Cortex of kidney (tissue), 1 donor: ENCODE results near the gene LRP1.

Experiments used
- DNase-seq: peaks from one replicate; lab custom pipeline; 2025; lab: John Stamatoyannopoulos, UW

Gene LRP1

DNA sequence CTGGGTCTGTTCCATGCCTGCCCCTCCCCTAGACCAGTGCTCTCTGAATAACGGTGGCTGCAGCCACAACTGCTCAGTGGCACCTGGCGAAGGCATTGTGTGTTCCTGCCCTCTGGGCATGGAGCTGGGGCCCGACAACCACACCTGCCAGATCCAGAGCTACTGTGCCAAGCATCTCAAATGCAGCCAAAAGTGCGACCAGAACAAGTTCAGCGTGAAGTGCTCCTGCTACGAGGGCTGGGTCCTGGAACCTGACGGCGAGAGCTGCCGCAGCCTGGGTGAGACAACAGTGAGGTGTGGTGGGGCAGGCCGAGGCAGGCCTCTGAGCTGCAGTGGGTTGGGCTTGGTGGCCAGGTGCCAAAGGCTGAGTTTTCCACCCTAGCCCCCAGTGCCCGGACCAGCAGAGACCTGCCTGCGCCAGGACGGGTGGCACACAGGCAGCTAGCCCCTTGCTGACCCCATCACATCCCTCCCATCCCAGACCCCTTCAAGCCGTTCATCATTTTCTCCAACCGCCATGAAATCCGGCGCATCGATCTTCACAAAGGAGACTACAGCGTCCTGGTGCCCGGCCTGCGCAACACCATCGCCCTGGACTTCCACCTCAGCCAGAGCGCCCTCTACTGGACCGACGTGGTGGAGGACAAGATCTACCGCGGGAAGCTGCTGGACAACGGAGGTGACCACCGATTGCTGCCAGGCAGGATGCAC, 47.3 kb downstream of the LRP1 start:
- no peak for DNase-seq

DNA sequence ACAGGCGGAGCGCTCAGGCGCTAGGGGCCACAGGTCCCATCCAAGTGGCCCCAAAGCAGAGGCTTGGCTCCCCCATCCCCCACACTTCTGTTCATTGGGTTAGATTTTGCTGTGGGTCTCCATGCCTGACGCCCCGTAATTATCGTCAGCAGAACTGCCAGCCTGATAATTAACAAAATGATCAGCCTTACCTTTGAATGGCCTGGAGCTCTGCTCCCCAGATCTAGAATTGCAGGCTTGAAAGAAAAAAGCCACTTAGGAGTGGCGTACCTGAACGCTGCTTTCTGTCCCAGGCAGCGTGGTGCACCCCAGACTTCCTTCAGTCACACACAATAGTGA, 47.8 kb downstream of the LRP1 start:
- DNase-seq: no peak

DNA sequence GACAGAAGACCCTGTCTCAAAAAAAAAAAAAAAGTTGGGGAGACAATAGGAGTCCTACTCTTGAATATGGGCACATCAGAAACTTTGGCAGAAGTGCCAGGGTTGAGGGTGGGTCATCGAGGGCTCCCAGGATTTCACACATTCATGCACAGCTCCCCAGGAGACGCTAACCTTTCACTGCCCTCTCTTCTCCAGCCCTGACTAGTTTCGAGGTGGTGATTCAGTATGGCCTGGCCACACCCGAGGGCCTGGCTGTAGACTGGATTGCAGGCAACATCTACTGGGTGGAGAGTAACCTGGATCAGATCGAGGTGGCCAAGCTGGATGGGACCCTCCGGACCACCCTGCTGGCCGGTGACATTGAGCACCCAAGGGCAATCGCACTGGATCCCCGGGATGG, 48.6 kb downstream of the LRP1 start:
- no peak for DNase-seq

DNA sequence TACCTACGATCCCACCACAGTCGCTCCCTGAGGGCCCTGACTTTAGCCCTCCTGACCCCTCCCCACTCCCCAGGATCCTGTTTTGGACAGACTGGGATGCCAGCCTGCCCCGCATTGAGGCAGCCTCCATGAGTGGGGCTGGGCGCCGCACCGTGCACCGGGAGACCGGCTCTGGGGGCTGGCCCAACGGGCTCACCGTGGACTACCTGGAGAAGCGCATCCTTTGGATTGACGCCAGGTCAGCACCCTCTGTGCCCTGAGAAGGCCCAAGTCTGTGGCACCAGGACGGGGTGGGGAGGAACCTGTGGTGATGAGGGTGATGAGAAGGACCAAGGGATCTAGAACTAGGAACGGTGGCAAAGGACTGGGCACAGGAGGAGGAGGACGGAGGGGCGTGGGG, 49.1 kb downstream of the LRP1 start:
- DNase-seq: no peak

DNA sequence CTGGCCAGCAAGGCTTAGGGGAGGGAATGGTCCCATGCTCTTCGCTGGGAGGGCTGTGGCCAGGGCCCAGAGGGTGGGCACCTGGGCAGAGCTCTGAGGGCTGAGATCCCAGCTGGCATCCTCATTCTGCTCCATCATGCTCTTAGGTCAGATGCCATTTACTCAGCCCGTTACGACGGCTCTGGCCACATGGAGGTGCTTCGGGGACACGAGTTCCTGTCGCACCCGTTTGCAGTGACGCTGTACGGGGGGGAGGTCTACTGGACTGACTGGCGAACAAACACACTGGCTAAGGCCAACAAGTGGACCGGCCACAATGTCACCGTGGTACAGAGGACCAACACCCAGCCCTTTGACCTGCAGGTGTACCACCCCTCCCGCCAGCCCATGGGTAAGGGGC, 49.9 kb downstream of the LRP1 start:
- DNase-seq: no peak

DNA sequence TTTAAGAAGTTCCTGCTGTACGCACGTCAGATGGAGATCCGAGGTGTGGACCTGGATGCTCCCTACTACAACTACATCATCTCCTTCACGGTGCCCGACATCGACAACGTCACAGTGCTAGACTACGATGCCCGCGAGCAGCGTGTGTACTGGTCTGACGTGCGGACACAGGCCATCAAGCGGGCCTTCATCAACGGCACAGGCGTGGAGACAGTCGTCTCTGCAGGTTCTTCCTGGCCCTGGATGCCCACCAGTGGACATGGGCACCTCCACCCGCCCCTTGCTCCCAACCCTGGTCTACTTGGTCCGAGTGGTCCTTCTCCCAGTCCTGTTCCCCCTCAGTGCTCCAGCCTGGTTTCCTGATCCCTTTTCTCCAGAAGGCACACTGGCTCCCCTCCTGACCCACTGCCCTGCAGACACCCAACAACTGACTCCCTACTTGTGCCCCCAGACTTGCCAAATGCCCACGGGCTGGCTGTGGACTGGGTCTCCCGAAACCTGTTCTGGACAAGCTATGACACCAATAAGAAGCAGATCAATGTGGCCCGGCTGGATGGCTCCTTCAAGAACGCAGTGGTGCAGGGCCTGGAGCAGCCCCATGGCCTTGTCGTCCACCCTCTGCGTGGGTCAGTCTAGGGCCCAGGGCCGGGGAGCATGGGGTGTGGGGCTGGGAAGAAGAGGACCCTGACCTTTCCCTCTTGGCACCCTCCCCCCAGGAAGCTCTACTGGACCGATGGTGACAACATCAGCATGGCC, 51.2 kb downstream of the LRP1 start:
- no peak for DNase-seq

DNA sequence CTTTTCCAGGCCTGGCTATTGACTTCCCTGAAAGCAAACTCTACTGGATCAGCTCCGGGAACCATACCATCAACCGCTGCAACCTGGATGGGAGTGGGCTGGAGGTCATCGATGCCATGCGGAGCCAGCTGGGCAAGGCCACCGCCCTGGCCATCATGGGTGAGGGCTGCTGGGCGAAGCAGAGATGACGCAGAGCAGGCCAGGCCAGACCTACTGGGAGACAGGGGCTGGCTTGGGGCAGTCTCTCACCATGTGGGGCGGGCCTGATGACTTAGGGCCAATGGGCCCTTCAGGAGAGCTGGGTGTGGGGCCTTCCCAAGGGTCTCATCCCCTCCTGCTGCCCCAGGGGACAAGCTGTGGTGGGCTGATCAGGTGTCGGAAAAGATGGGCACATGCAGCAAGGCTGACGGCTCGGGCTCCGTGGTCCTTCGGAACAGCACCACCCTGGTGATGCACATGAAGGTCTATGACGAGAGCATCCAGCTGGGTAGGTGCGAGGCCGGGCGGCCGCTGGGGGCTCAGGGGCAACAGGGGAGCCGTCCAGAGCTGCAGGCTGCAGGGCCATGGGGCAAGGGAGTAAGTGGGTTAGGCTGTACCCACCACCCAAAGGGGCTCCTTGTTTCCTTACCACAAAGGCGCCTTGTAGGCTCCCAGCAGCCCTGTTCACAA, 52.2 kb downstream of the LRP1 start:
- DNase-seq: no peak

DNA sequence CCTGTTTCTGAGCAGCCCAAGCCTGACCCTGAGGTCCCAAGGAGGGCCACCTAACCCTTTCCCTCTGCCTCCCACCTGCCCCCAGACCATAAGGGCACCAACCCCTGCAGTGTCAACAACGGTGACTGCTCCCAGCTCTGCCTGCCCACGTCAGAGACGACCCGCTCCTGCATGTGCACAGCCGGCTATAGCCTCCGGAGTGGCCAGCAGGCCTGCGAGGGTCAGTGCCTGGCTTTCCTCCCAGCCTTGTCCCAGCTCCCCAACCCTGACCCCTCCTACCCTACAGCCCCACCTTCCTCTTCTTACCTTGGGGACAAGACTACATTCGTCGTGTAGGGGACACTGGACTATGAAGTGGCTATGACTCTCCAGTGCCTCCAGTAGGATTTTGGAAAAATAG, 52.8 kb downstream of the LRP1 start:
- no peak for DNase-seq

DNA sequence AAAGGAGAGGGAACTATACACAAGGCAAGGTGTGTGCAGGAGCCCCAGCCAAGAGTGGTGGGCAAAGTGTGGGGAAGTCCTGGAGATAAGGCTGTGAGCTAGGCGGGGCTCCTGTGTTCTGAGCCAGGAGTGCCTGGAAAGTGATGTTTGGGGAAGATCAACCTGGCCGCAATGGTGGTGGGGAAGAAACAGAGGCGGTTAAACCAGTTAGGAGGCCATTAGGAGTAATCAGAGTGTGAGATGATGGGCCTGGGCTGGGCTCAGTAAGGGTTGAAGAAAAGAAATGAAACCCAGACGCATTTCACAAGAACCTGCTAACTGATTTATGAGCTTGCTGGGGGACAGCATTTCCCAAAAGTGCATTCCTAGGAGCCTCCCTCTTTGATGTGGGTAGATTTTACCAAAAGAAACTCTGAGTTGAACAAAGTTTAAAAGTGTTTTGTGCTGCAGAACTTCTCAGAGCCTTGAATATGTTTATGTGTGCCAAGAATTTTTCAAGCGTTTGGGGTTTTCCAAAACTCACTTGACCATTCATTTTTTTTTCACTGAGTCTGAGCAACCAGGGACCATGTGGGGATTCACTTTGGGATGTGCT, 53.4 kb downstream of the LRP1 start:
- DNase-seq: no peak

DNA sequence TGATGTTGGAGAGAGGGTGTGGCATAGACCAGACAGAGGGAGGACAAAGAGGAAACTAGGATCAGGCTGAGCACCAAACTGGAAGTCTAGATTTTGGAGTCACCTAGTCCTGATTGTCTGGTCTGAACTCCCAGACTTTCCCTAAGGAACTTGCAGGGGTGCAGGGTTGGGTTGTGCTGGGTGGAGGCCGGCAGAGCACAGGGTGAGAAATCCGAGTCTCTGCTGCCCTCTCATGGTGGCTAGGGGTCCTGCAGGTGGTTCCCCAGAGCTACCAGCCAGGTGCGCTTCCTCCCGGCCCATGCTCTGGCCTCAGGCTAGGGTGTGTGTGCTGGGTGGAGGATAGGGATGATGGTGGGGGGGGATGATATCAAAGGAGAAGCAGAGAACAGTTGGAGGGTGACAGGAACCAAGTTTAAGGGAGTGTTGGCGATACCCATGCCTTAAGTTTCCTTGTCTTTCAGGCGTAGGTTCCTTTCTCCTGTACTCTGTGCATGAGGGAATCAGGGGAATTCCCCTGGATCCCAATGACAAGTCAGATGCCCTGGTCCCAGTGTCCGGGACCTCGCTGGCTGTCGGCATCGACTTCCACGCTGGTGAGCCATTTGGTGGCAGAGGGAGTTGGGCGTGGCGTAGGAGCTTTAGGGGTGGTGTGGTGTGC, 54.8 kb downstream of the LRP1 start:
- DNase-seq: no peak

DNA sequence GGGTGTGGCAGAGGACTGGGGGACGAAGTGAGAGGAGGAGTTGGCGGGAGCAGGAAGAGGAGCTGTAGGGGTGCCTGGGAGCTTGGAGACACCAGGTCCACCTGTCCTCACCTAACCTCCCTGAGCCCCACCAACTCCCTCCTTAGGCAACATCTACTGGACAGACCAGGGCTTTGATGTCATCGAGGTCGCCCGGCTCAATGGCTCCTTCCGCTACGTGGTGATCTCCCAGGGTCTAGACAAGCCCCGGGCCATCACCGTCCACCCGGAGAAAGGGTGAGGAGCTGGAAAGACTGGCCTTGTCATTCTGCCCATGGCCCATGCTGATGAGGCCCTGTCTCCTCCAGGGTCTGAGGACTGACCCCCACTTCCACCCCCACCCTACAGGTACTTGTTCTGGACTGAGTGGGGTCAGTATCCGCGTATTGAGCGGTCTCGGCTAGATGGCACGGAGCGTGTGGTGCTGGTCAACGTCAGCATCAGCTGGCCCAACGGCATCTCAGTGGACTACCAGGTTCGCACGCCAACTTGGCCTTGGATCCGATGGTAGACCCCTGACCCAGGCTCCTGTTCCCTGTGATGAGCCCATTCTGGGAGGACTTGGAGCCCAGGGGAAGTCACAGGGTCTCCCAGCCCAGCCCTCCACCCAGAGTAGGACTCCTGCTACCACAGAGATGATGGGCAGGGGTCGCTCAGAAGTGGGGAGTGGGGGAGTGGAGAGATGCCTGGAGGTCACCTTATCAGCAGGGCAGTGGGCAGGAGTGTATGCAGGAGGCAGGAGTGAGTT, 55.8 kb downstream of the LRP1 start:
- no peak for DNase-seq

DNA sequence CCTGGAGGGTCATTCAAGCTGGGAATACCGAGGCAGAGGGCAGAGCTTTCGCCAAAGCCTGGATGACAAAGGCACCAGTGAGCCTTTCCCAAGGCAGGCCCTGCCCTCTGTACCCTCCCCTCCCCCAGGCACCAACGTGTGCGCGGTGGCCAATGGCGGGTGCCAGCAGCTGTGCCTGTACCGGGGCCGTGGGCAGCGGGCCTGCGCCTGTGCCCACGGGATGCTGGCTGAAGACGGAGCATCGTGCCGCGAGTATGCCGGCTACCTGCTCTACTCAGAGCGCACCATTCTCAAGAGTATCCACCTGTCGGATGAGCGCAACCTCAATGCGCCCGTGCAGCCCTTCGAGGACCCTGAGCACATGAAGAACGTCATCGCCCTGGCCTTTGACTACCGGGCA, 57.1 kb downstream of the LRP1 start:
- DNase-seq: no peak

DNA sequence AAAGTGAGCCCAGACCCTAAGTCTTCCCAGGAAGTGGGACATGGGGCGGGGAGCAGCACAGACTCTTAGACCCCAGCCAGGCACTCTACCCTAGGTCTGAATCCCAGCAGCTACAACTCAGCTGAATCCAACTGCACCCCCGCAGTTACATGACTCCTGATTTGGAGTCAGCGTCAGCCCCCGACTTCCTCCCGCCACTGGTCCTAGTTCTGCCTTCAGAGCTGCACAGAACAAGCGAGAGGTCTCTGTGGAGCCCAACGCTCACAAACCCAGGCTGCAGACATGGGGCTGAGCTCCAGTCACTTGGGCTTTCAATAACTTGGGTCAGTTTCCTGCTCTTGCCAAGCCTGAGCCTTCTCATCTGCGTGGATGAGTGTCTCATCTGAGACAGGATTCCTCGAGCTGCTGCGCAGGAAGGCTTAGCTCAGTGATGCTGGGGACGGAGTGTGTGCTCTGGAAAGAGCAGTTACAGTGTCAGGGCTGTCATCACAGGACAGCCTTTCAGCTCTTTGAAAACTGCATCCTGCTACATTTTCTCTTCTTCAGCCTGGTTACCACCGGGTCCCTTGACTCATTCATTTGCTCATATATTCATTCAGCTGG, 57.7 kb downstream of the LRP1 start:
- DNase-seq: no peak

DNA sequence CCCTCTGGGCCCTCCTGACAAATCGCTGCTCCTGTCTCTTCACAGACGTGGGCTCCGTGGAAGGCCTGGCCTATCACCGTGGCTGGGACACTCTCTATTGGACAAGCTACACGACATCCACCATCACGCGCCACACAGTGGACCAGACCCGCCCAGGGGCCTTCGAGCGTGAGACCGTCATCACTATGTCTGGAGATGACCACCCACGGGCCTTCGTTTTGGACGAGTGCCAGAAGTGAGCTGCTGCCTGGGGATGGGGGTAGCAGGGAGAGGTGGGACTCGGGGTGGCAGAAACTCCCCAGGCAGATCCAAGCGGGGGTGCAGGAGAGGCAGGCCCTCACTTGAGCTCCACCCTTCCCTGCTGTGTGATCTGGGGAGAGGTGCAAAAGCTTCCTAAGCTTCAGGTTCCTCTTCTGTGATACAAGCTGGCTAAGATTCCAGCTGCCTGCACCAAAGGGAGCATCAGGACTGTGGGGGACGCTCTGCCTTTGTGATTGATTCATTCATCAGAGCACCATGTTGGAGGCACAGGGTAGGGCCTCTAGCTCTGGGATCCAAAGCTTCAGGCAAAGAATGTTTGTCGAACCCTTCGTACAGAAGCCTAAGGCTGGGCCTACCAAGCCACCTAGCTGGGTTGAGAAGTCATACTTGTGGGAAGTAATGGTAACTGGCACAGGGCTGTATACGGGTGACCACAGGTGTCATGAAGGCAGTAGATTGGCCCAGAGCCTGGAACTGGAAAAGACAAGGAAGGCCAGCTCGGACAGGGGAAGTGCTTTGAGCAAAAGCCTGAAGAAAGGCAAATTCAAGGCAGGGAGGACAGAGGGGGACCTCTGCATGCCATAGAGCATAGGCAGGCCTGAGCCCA, 59.2 kb downstream of the LRP1 start:
- DNase-seq: no peak

DNA sequence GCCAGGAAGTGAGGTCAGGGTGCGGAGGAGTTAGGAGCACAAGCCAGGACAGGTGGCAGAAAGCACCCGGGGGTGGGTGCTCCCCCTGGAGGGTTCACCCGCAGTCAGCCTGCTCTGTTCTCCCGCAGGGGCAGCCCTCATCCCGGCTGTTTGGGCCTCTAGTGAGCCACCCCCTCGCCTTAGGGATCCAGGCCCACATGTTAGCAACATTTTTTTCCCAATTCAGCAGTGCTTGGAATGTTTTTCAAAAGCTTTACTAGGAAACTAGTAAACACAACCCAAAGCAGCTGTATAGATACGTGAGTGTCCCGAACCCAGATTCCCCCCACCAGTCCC, 59.8 kb downstream of the LRP1 start:
- no peak for DNase-seq

DNA sequence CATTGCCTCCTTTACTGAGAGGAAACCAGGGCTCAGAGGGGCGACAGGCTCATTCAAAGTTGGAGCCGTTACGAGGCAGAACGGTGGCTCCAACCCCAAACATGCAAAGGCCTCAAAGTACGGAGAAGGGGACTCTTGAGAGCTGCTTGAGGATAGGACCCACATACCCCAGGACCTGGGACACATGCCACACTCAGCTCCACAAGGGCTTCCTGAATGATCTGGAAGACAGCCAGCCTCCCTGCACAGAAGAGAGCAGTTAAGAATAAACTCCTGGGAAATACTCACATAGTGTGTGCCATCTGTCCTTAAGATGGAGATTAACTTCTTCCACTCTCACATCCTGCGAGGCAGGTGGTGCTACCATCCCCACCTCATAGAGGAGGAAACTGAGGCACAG, 61.8 kb downstream of the LRP1 start:
- DNase-seq: no peak

DNA sequence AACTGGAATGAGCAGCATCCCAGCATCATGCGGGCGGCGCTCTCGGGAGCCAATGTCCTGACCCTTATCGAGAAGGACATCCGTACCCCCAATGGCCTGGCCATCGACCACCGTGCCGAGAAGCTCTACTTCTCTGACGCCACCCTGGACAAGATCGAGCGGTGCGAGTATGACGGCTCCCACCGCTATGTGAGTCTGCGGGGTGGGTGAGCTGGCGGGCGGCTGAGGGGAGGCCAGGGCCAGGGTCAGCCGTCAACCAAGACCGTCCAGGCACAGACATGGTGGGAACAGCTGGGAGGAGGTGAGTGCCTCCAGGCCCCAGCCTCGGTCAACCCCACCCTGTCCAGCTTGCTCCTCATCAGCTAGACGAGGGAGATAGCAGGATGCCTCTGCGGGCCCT, 62.5 kb downstream of the LRP1 start:
- DNase-seq: no peak

DNA sequence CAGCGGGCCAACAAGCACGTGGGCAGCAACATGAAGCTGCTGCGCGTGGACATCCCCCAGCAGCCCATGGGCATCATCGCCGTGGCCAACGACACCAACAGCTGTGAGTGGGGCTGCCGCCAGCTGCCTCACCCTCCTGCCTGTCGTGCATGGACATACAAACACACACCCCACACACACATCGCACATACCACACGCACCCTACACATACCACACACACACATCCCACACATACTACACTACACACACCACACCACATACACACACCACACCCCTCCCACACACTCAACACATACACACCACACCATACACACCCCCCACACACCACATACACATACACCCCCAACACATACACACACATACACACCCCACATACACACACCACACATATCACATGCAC, 63.1 kb downstream of the LRP1 start:
- no peak for DNase-seq

DNA sequence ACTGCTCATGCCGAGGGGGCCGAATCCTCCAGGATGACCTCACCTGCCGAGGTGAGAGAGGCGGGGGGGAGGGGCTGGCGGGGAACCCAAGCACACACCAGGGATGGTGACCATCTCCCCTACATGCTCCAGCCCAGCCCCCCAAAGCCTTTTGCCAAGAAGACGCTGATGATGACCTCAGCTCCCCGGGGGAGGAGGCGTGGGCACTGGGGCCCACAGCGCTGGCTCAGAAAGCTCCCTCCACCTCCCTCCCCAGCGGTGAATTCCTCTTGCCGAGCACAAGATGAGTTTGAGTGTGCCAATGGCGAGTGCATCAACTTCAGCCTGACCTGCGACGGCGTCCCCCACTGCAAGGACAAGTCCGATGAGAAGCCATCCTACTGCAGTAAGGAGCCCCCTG, 64.6 kb downstream of the LRP1 start:
- no peak for DNase-seq

DNA sequence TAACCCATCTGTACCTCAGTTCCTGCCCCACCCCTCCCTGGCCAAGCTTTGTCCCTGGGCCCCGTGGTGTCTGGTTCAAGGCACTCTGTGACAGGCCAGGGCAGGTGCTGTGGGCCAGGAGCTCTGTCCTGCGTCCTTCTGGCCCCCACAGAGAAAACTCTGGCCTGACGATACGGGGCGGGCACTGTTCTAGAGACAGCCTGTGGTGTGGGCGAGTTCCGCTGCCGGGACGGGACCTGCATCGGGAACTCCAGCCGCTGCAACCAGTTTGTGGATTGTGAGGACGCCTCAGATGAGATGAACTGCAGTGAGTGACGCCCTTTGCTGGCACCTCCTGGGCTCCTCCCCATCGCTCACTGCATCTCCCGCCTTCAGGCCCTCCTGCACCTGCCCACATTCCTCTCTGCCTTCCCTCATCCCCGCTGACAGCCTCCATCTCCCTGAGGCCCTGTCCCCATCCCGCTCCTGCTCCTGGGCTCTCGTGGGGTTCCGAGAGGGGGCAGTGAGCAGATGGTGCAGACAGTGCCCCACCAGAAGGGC, 65.5 kb downstream of the LRP1 start:
- DNase-seq: no peak
